Right atrium auricular region (tissue), 2 donors: ENCODE results near the gene HS3ST4. TPM values are rescaled to one million over a fixed set of nuclear protein-coding genes. Genes with fewer than 3 reads are reported as not detected.

Experiments used
- DNase-seq: peaks from one replicate; pipeline ENCODE4 v3.0.0-alpha.2; 2019; ENCODE audit warnings: low spot score
- H3K27ac ChIP-seq, 2 donors: fragments of 200-600 bp; sonication (generic); 1 replicate in 1 of 2; 2 replicates in 1 of 2; pipeline ENCODE4 v1.5.1; 2016 to 2019
- H3K27me3 ChIP-seq, 2 donors: fragments of 200-600 bp; sonication (generic); one replicate each; pipeline versions ENCODE4 v1.5.1 to v1.6.0; 2017 to 2019
- H3K36me3 ChIP-seq: fragments of 200-600 bp; sonication (generic); one replicate; pipeline ENCODE4 v1.5.1; 2016
- H3K4me1 ChIP-seq, 2 donors: fragments of 200-600 bp; sonication (generic); one replicate each; pipeline versions ENCODE4 v1.5.1 to v1.6.0; 2017 to 2019
- H3K4me3 ChIP-seq, 2 donors: fragments of 200-600 bp; sonication (generic); 1 replicate in 1 of 2; 2 replicates in 1 of 2; pipeline ENCODE4 v1.5.1; 2017 to 2019; ENCODE audit warnings: mild to moderate bottlenecking in 1 of 2, moderate library complexity in 1 of 2
- H3K9me3 ChIP-seq, 2 donors: fragments of 200-600 bp; sonication (generic); one replicate each; pipeline ENCODE4 v1.5.1; 2019
- total RNA-seq, 2 donors: library from RNA; depleted of rRNA; stranded (reverse); fragments of >200 nt; gene quantifications; one replicate each; pipeline ENCODE4 v1.1.0, GENCODE V29; 2016
- TF ChIP-seq, protein P1 (sequence below), 2 donors: fragments of 200-600 bp; sonication (generic); IDR thresholded peaks; one replicate each; pipeline ENCODE4 v1.5.1; 2019; ENCODE audit warnings: antibody characterized with exemption in 2 of 2

HS3ST4 gene
- total RNA-seq, 2 donors from 2014 or later: not detected

DNA sequence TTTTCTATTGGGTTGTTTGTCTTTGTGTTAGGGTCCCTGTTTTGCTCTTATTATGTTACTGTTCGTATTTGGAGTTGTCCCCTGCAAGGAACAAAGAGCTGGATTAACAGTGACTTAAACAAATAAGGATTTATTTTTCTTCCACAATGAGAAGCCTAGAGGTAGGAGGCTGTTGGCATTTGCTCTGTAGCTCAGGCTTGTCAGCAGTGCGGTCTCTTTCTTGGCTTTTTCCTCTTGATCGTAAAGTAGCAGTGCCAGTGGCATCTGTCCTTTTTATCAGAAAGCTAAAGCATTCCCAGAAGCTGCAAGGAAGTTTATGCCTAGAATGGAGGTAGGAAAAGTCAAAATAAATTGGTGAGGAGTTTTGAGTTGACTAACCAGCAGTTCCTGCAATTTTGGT, 154.1 kb downstream of the HS3ST4 start:
- Histone ChIP-seq H3K4me1 (no peaks in the 10 kb centered on the region), H3K36me3 (no peaks in the 10 kb centered on the region), H3K9me3 (no peaks in the 10 kb centered on the region), H3K27me3 (no peaks in the 10 kb centered on the region), H3K27ac (no peak overlapping the region), H3K4me3 (no peak overlapping the region)
- TF ChIP-seq, protein P1, sequence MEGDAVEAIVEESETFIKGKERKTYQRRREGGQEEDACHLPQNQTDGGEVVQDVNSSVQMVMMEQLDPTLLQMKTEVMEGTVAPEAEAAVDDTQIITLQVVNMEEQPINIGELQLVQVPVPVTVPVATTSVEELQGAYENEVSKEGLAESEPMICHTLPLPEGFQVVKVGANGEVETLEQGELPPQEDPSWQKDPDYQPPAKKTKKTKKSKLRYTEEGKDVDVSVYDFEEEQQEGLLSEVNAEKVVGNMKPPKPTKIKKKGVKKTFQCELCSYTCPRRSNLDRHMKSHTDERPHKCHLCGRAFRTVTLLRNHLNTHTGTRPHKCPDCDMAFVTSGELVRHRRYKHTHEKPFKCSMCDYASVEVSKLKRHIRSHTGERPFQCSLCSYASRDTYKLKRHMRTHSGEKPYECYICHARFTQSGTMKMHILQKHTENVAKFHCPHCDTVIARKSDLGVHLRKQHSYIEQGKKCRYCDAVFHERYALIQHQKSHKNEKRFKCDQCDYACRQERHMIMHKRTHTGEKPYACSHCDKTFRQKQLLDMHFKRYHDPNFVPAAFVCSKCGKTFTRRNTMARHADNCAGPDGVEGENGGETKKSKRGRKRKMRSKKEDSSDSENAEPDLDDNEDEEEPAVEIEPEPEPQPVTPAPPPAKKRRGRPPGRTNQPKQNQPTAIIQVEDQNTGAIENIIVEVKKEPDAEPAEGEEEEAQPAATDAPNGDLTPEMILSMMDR (IDR thresholded peaks at IDR 0.05): no peak
- no peak for DNase-seq

DNA sequence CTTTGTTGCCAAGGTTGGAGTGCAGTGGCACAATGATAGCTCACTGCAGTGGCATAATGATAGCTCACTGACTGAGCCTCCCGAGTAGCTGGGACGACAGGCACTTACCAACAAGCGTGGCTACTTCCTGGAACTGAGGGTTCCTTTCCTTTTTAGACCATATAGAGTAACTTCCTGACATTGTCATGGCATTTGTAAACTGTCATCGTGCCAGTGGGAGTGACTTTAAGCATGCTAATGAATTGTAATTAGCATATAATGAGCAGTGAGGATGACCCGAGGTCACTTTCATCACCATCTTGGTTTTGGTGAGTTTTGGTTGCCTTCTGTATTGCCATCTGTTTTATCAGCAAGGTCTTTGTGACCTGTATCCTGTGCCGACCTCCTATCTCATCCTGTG, 162.4 kb downstream of the HS3ST4 start:
- Histone ChIP-seq H3K27me3 (no peaks in the 10 kb centered on the region), H3K9me3 (peaks cover 0 to 9% of the 10 kb centered on the region in 2 donors), H3K4me3 (no peak overlapping the region), H3K36me3 (no peaks in the 10 kb centered on the region), H3K4me1 (no peaks in the 10 kb centered on the region), H3K27ac (no peak overlapping the region)
- TF ChIP-seq, protein P1 (IDR thresholded peaks at IDR 0.05): no peak
- DNase-seq: no peak

DNA sequence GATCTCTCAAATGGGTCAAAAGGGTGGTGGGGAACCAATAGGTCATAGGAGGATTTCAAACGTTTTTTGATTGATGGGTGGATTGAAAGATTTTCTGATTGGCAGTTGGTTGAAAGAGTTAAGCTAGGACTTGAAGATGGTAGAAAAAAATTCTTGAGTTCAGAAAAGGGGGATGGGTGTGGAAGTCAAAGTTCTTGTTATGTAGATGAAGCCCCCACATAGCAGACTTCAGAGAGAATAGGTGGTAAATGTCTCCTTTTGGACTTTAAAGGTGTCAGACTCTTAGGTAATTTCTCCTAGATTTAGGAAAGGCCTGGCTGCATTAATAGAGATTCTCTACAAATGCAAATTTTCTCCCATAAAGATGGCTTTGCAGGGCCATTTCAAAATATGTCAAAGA, 163.3 kb downstream of the HS3ST4 start:
- Histone ChIP-seq H3K27me3 (no peaks in the 10 kb centered on the region), H3K9me3 (peaks cover 0 to 17% of the 10 kb centered on the region in 2 donors), H3K4me1 (no peaks in the 10 kb centered on the region), H3K27ac (no peak overlapping the region), H3K36me3 (no peaks in the 10 kb centered on the region), H3K4me3 (no peak overlapping the region)
- TF ChIP-seq, protein P1 (IDR thresholded peaks at IDR 0.05): no peak
- no peak for DNase-seq

DNA sequence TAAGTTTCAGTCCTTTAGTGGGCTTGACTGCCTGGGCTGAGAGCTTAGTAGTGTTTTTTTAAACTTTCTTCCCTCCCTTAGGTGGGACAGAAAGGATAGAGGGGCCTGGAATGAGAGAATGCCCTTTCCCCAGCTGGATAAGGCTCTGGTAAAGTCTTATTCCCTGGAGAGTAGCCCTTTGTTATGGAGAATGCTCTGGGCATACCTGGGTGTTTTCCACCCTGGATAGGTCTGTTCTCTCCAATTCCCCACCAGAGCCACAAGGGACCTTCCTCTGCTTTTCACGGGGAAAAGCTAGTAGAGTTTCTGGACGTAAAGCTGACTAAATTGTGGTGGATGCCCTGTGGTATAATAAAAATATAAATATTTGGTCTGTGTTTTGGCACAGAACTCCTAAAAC, 164.1 kb downstream of the HS3ST4 start:
- no peak overlapping the region for H3K4me3 ChIP-seq
- no peaks in the 10 kb centered on the region for H3K4me1 ChIP-seq
- TF ChIP-seq, protein P1 (IDR thresholded peaks at IDR 0.05): no peak
- no peaks in the 10 kb centered on the region for H3K27me3 ChIP-seq
- peaks cover 0 to 17% of the 10 kb centered on the region in 2 donors for H3K9me3 ChIP-seq
- H3K27ac ChIP-seq: no peak overlapping the region
- no peak for DNase-seq
- H3K36me3 ChIP-seq: no peaks in the 10 kb centered on the region

DNA sequence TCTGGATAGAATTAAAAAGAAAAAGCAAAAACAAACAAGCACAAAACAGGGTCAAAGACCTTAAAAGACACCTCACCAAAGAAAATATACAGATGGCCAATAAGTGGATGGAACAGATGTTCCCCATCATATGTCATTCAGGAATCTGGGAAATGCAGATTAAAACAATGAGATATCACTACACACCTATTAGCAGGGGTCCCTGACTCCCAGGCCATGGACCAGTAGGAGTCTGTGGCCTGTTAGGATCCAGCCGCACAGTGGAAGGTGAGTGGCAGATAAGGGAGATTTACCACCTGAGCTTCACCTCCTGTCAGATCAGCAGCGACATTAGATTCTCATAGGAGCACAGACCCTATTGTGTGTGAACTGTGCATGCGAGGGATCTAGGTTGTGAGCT, 167.9 kb downstream of the HS3ST4 start:
- H3K9me3 ChIP-seq: peaks cover 0 to 17% of the 10 kb centered on the region in 2 donors
- TF ChIP-seq, protein P1 (IDR thresholded peaks at IDR 0.05): no peak
- H3K27me3 ChIP-seq: no peaks in the 10 kb centered on the region
- no peak for DNase-seq
- H3K4me1 ChIP-seq: no peaks in the 10 kb centered on the region
- no peaks in the 10 kb centered on the region for H3K36me3 ChIP-seq
- no peak overlapping the region for H3K27ac ChIP-seq
- H3K4me3 ChIP-seq: no peak overlapping the region

DNA sequence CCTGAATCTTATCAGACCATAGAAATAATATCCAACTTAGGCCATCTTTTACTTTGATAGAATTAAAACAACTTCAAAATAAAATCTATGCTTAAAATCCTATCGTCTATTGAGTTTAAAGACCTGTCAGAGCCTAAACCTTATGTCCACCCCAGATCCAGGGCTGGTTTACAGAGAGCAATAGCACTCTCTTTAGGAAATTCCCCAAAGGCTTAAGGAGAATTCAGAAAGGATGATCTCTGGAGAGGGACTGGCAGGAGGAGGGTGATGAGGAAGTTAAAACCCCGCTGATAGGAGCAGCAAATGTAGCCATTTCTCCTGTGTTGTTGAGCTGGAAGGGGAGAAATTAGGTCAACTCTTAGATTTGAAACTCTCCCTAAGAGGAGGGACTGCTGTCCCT, 175.3 kb downstream of the HS3ST4 start:
- Histone ChIP-seq H3K27me3 (no peaks in the 10 kb centered on the region), H3K9me3 (no peaks in the 10 kb centered on the region), H3K36me3 (no peaks in the 10 kb centered on the region), H3K4me3 (no peak overlapping the region), H3K27ac (no peak overlapping the region), H3K4me1 (no peaks in the 10 kb centered on the region)
- TF ChIP-seq, protein P1 (IDR thresholded peaks at IDR 0.05): no peak
- no peak for DNase-seq
